Stimulated activated CD8-positive, alpha-beta memory T cell treated with anti-CD3 and anti-CD28 coated beads, Interleukin-4, amount 100 ng/mL, for 4 hours (primary cell): ENCODE measurements around the gene PLCL2.

Experiments used
- DNase-seq, 2 donors: peaks; one replicate each; pipeline ENCODE4 v3.0.0-alpha.2; 2020; ENCODE audit warnings: low read depth in 2 of 2, low spot score in 1 of 2

PLCL2 gene

DNA sequence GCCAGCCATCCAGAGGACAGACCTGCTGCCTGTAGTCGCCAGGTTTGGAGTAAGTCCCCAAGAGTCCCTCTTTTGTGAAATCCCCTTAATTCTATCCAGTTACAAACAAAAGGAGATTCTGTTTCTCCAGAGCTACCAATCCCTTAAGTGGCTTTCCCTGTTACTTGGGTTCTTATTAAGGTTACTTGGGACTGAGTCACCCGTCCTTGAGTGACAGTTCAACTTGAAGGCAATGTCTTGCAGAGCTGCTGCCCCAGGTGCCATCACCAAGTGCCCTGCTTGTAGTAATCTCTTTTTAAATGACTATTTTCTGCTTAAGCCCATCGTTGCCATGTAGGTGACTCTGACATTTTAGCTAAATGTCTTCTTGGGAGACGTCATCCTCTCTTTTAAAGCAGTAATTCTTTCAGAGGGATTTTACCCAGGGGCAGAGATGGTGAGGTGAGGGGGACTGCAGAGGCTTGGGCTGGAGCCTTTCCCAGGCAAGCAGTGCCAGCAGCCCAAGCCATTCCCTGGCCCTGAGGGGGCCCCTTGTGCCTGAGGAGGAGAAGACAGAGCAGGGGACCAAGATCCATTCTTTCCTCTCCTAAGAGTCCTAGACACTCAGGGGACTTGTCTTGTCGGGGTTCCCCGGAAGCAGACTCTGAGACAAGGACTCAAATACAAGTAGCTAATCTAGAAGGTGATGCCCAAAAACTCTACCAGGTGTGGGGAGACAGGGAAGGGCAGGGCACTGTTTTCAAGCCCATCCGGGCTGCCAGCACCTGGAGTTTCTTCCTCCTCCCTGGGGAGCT, 253.7 kb downstream of the PLCL2 start:
- no peak for DNase-seq
